GM21390 (cell line): ENCODE results near the gene SORCS1.

Source experiments
- ATAC-seq: cut with Tn5 transposase; IDR thresholded peaks from one replicate; pipeline ENCODE4 v1.9.1; 2021; ENCODE audit not compliant: unreplicated experiment

The SORCS1 gene

GRCh38 chr10:106615081-106615480, 549.4 kb downstream of the SORCS1 start:
- ATAC-seq: no peak

DNA sequence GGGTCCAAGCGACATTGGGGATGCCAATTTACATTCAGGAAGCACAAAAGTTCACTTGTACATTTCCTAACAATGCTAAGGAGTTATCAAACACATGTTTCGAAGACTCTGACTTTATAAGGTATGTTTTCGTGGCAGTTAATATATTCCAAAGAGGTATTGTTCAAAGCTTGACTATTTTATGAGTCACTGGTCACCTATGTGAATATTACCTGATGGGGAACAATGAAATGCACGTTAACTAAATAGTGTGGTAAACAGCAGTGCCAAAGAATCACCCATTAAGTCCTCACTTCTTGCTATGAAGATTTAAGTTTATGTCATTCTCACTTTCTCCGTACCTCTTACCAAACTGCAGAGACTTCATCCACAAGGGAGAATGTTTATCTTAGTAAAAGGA, 550.2 kb downstream of the SORCS1 start:
- ATAC-seq: no peak

DNA sequence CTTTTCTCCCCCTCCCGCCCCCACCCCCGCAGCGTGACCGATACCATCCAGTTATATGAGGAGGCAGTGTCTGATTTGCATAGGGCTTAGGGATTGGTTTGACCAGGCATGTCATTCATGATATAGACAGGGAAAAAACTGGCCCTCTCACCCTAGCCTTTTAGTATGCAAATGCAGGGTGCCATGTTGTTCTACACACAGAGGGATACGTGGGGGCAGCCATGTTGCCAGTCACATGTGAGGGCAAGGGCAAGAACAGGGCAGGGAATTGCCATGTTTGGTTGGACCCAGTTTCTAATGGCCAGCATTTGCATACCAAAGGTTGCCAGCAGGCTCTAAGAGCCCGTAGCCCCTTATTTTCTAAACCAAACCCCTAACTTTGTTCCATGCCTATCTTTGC, 552.1 kb downstream of the SORCS1 start:
- no peak for ATAC-seq

- no peak for ATAC-seq
Observed at GRCh38 chr10:106609470-106610266, 554.8 kb downstream of the SORCS1 start.

DNA sequence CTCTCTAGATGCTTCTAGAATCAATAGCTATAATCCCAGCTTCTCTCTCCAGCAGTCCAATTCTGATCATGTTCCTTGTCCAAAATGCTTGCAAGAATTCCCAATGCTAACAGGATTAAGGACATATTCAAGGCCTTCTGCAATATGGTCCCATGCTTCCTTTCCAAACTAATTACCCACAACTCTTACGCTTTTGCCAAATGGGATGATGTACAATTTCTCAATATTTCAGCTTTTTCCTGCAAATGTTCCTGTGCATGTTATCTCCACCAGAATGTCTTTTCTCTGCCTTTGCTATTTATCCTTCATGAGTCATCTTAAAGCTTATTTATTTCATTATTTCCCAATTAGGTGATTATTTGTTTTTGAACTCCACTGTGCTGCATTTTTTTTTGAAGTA, 556.4 kb downstream of the SORCS1 start:
- no peak for ATAC-seq

DNA sequence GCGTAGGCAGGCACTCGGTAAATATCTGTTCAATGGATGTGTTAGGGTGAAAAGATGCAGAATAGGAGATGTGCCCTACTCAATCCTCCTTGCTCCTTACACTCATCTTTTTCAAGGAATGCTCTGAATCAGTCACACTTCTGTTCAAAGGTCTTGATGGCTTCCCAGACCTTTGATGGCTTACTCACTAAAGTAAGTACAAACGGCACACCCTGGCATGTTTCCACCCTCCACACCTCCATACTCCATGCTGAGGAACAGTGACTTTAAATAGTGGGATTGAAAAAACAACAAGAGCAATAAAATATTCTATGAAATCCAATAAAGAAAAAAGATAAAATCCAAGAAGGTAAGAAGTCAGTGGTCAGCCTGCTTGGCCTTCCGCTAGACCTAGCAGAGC, 569.2 kb downstream of the SORCS1 start:
- ATAC-seq: no peak

GRCh38 chr10:106593876-106594275, 570.6 kb downstream of the SORCS1 start:
- no peak for ATAC-seq

GRCh38 chr10:106592396-106592795, 572.1 kb downstream of the SORCS1 start:
- ATAC-seq: no peak

- ATAC-seq: no peak
Observed at GRCh38 chr10:106582291-106582690, 582.2 kb downstream of the SORCS1 start.

- ATAC-seq: no peak
Observed at GRCh38 chr10:106577756-106578155, 586.8 kb downstream of the SORCS1 start.

DNA sequence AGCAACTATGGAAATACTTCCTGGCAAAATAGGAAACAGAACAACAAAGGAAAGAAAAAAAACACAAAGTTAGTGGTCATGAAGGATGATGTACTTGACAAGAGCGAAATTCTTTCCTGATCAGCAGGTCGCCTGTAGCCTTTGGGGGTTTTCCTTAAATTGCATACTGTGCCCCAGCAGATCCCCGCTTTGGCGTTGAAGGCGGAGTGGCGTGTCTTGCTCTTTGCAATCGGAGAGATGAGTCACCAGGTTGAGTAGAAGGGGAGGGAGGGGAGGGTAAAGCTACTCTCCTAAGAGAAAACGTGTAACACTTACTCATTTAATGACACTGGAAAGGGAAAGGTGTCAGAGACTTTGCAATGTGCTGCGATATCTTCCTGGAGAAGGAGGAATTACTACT, 587.2 kb downstream of the SORCS1 start:
- no peak for ATAC-seq

DNA sequence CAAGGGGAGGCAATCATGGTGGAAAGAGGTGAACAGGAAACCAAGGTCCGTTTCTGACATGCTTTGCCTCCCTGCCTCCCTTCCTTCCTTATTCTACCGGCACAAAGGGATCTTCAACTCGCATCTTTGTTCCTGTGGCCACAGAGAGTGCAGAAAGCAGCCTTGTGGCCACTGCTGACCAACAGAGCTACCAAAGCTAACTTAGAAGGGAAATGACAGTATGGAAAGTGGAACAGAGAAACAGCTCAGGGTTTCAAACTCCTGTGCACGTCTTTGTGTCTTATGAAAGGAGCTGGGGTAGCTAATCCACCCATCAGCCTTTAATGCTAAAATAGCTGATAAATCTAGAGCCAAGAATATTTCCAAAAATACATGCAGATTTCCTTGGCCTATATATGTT, 588.0 kb downstream of the SORCS1 start:
- ATAC-seq: no peak

DNA sequence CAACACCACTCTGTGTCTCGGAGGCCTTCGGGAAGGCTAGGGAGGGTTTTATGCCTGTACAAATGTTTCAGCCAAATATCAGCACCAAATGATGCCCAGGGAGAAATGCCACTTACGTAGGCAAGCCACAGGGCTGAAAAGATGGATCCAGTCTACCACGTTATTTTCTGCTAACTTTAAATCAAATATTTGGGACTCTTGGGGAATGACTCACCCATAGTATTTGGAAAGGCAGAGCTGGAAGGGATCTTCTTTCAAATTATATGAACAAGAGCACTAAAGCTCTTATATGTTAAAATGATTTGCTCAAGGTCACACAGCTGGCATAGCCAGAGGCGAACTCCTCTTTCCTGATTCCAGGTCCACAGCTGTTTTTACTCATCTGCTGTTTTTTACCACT, 591.4 kb downstream of the SORCS1 start:
- no peak for ATAC-seq

- ATAC-seq: no peak
Observed at GRCh38 chr10:106571192-106571946, 593.1 kb downstream of the SORCS1 start.

DNA sequence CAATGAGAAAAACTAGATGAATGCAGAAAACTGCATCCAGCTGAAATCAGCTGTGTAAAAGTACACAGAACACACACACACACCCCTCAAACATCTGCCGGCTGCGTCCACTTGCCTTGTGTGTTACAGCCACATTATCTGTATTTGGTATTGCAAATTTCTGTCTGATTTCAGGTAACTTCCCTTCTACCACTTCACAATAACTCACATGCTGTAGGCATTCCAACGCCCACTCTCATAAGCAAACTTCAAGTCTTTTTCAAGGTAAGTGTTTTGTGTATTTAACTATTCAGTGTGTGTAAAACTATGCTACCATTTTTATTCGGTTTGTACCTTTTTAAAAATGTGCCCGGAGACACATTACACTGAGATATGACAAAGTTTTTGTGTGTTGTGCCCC, 594.2 kb downstream of the SORCS1 start:
- ATAC-seq: no peak

- ATAC-seq: no peak
Observed at GRCh38 chr10:106567629-106568028, 596.9 kb downstream of the SORCS1 start.

- ATAC-seq: no peak
Observed at GRCh38 chr10:106566873-106567272, 597.6 kb downstream of the SORCS1 start.

DNA sequence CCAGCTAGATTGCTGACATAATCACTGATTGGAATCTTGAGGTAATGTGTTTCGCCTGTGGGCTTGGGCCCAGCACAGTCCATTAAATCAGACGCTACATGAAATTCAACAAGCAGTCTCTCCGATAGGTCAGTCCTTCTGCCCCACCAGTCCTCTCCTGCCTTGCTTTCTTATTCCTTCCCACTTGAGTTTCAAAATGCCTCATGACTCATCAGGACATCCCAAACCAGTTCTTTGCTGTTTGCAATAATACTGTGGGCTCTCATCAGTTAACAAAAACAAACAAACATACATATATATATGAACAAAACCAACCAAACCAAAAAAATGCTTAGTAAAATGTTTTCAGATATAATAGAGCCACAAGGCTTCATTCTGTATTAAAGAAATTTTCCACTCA, 599.0 kb downstream of the SORCS1 start:
- ATAC-seq: no peak

- no peak for ATAC-seq
Observed at GRCh38 chr10:106563384-106563783, 601.1 kb downstream of the SORCS1 start.

DNA sequence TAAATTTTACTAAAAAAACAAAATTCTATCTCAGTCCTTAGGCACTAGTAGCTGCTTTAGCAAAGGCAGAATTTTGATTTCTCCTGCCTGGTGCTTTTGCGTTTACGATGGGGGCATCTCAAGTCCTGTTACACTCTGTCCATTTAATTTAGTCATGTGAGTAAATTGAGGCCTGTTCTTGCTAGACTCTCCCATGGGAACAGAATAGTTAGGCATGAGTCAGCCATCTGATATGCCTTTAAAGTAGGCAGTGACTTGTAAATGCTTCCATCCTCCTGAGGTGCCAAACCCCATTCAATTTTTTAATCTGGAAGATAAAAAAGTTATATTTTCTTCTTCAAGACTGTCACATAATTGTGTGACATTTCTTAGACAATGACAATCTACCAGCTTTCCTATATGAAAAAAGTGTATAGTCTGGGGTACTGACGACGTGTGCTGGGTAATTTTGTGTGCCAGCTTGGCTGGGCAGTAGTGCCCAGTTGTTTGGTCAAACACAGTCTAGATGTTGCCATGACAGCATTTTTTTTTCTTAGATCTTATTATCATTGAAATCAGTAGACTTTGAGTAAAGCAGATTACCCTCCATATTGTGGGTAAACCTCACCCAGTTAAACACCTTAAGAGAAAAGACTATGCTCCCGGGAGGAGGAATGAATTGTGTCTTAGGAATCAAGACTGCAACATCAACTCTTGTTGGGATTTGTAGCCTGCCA, 603.4 kb downstream of the SORCS1 start:
- ATAC-seq: no peak

GRCh38 chr10:106559442-106559841, 605.1 kb downstream of the SORCS1 start:
- no peak for ATAC-seq
